Transverse colon (tissue), 4 donors: ENCODE measurements around the gene SERPINB11. TPM values are rescaled to one million over a fixed set of nuclear protein-coding genes. Genes with fewer than 3 reads are reported as not detected.
"Not testable (repeated sequence)": the region's sequence is repeated elsewhere in the genome, so short reads cannot be mapped to it uniquely, and the experiment has no call there.

Experiments
- DNase-seq: peaks from one replicate; pipeline ENCODE4 v3.0.0-alpha.2; 2019
- H3K27ac ChIP-seq, 4 donors: fragments of 200-600 bp; sonication (generic); 2 replicates each; pipeline ENCODE4 v1.5.1; 2016 to 2018; ENCODE audit warnings: inconsistent platforms in 4 of 4
- H3K27me3 ChIP-seq: fragments of 200-600 bp; sonication (generic); 2 replicates; pipeline ENCODE4 v1.5.1; 2017; ENCODE audit warnings: inconsistent platforms
- H3K36me3 ChIP-seq, 4 donors: fragments of 200-600 bp; sonication (generic); 2 replicates each; pipeline ENCODE4 v1.5.1; 2017 to 2019; ENCODE audit warnings: inconsistent platforms in 4 of 4
- H3K4me1 ChIP-seq, 4 donors: fragments of 200-600 bp; sonication (generic); 2 replicates each; pipeline ENCODE4 v1.5.1; 2017 to 2020; ENCODE audit warnings: inconsistent platforms in 4 of 4
- H3K4me3 ChIP-seq, 4 donors: fragments of 200-600 bp; sonication (generic); 1 replicate in 1 of 4; 2 replicates in 3 of 4; pipeline versions ENCODE4 v1.5.1 to v1.6.1; 2017 to 2019; ENCODE audit warnings: inconsistent platforms in 4 of 4
- H3K9me3 ChIP-seq, 2 donors: fragments of 200-600 bp; sonication (generic); 2 replicates each; pipeline ENCODE4 v1.5.1; 2017 to 2019; ENCODE audit warnings: inconsistent platforms in 2 of 2
- EP300 ChIP-seq: sonication (generic); formaldehyde crosslinking; IDR thresholded peaks from one replicate; pipeline ENCODE4 v1.6.1; 2017; ENCODE audit warnings: antibody characterized with exemption, low read depth
- POLR2A ChIP-seq: fragments of 450-650 bp; IDR thresholded peaks from one replicate; pipeline ENCODE4 v1.6.1; 2016; ENCODE audit warnings: antibody characterized with exemption, mild to moderate bottlenecking, moderate library complexity
- POLR2AphosphoS5 ChIP-seq, 3 donors: sonication (generic); formaldehyde crosslinking; IDR thresholded peaks; one replicate each; pipeline ENCODE4 v1.6.1; 2016; ENCODE audit warnings: antibody characterized with exemption in 3 of 3
- WGBS, 2 donors: methylation state at CpG; one replicate each; pipeline ENCODE4 v1.1.5; 2018; ENCODE audit warnings: low coverage in 1 of 2; 5-methylcytosine and 5-hydroxymethylcytosine counted together
- in situ Hi-C, 4 donors: fragments of 200-750 bp; cut with MboI; loops; one replicate each; pipeline versions ENCODE4 v1.15.0 to v1.15.1; 2017; ENCODE audit warnings: low sequenced_read_pairs in 3 of 4, low pct_ligation_motif_present in 1 of 4, low pct_unique_long_range_greater_than_20kb in 1 of 4
- intact Hi-C: fragments of 100-400 bp; cut with DNase I; formaldehyde crosslinking; loops from one replicate; pipeline ENCODE4 v1.15.1; 2023; ENCODE audit warnings: low total_unique reads
- total RNA-seq, 4 donors: library from RNA; depleted of rRNA; stranded (reverse); fragments of >200 nt; gene quantifications; one replicate each; pipeline ENCODE4 v1.1.0, GENCODE V29; 2016
- TF ChIP-seq, protein P1 (sequence below), 5 experiments: fragments of 200-600 bp in 3 of 5; fragments of 450-650 bp in 2 of 5; sonication (generic) in 3 of 5; IDR thresholded peaks; 1 replicate in 2 of 5; 2 replicates in 3 of 5; pipeline ENCODE4 v1.5.1; 2016 to 2017; ENCODE audit warnings: antibody characterized with exemption in 5 of 5, inconsistent platforms in 3 of 5, mild to moderate bottlenecking in 2 of 5, moderate library complexity in 1 of 5

SERPINB11 gene
- total RNA-seq, 4 donors from 2014 or later: not detected

DNA sequence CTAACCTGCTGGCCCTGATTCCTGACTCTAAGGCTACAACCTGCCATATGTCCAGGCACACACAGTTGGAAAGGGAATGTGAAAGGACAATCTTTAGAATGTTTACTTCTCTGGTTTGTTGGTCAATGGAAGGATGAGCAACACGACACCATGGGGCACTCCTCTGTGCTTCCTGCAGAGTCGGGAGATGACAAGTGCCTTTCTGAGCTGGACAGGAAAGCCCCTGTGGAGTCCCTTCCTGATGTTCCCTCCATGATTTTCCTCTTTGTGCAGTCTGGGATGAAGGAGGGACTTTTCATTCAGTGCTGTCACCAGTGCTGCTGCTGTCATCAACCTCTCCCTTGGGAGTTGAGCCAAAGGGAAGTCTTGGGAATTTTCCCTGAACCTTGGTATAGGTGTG lies 49.9 kb downstream of the SERPINB11 start:
- no peak for TF ChIP-seq POLR2AphosphoS5 (IDR thresholded peaks at IDR 0.05)
- TF ChIP-seq POLR2A: no peak
- TF ChIP-seq, protein P1, sequence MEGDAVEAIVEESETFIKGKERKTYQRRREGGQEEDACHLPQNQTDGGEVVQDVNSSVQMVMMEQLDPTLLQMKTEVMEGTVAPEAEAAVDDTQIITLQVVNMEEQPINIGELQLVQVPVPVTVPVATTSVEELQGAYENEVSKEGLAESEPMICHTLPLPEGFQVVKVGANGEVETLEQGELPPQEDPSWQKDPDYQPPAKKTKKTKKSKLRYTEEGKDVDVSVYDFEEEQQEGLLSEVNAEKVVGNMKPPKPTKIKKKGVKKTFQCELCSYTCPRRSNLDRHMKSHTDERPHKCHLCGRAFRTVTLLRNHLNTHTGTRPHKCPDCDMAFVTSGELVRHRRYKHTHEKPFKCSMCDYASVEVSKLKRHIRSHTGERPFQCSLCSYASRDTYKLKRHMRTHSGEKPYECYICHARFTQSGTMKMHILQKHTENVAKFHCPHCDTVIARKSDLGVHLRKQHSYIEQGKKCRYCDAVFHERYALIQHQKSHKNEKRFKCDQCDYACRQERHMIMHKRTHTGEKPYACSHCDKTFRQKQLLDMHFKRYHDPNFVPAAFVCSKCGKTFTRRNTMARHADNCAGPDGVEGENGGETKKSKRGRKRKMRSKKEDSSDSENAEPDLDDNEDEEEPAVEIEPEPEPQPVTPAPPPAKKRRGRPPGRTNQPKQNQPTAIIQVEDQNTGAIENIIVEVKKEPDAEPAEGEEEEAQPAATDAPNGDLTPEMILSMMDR (IDR thresholded peaks at IDR 0.05): no peak
- no peak for TF ChIP-seq EP300
- Histone ChIP-seq H3K9me3 (no peaks in the 10 kb centered on the region), H3K27me3 (no peaks in the 10 kb centered on the region), H3K27ac (no peak overlapping the region), H3K4me1 (no peaks in the 10 kb centered on the region), H3K36me3 (no peaks in the 10 kb centered on the region), H3K4me3 (no peak overlapping the region)
- 75% methylated on average over 2 of the region's 2 CpGs; no CpG with 5 or more reads in 1 of the 2 donors for WGBS, 2 donors
- intact Hi-C loops (no loop called here), in situ Hi-C loops (no loop called here)
- DNase-seq: no peak

DNA sequence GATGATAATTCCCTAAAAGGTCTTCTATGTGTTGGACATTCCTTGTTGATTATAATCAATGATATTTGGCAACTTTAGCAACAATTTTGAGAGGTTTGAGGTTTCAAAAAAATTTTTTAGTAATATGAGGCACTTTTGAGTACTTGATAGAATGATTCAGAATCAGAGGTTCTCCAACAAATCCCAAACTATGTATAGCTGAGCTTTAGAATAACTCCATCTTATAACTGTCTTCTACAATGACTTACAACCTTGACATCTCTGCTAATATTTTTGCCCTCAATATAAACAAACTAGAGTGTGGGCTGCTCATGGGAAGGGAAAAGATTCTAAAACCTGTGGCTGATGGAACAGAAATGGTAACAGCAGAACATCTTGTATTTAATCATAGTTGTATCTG lies 50.9 kb downstream of the SERPINB11 start:
- Histone ChIP-seq H3K4me3 (no peak overlapping the region), H3K27me3 (no peaks in the 10 kb centered on the region), H3K36me3 (no peaks in the 10 kb centered on the region), H3K9me3 (no peaks in the 10 kb centered on the region), H3K4me1 (no peaks in the 10 kb centered on the region), H3K27ac (no peak overlapping the region)
- DNase-seq: no peak
- intact Hi-C loops (no loop called here), in situ Hi-C loops (no loop called here)
- TF ChIP-seq POLR2A (no peak), POLR2AphosphoS5 (IDR thresholded peaks at IDR 0.05) (no peak), EP300 (no peak)
- TF ChIP-seq, protein P1 (IDR thresholded peaks at IDR 0.05): no peak

DNA sequence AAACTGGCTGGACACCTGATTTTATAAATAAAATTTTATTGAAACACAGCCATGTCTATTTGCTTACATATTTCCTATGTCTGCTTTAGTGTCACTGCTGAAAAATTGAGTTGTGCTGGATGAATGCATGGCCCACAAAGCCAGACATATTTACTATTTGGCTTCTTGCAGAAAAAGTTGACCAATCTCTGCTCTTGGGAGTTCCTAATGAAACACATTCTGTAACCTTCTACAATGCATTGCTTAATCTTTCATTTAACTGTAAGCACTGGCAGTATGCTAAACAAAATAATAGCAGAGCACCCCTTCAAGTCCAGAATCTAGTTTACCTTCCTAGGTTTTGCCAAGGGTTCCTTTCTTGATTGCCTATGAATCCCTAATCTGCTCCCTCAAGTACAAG lies 54.8 kb downstream of the SERPINB11 start:
- TF ChIP-seq, protein P1 (IDR thresholded peaks at IDR 0.05): no peak
- TF ChIP-seq POLR2A (no peak), POLR2AphosphoS5 (IDR thresholded peaks at IDR 0.05) (no peak), EP300 (no peak)
- in situ Hi-C loops: no loop called here
- no peak overlapping the region for H3K4me3 ChIP-seq
- H3K27me3 ChIP-seq: no peaks in the 10 kb centered on the region
- no peak overlapping the region for H3K27ac ChIP-seq
- DNase-seq: no peak
- H3K9me3 ChIP-seq: peaks cover 7 to 8% of the 10 kb centered on the region in 2 donors
- H3K4me1 ChIP-seq: no peaks in the 10 kb centered on the region
- no peaks in the 10 kb centered on the region for H3K36me3 ChIP-seq
- intact Hi-C loops: no loop called here

DNA sequence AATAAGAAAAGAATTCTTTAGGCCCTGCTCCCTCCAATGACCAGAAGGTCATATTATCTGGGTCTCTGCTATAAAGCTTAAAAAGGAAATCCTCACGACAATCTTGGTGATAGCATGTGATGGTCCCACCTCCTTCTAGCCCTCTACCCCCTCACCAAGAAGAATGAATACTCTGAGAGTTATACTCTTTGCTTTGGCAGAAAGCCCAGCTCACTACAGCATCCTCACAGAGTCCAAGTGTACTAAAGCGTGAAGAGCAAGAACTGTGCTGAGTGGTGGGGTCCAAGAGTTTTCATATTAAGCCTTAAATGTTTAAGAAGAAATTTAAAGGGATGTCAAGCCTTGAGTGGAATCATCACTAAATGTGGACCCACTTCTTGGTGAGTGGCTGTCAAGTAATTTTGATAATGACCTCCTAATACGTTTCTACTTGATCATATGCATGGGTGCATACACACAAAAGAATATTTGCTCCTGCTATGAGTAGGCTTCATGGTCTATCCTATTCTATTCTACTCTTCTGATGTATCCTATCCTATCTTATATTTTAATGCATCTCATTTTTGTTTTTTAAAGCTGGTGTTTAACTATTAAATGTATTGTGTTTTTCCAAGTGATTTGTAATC lies 56.0 kb downstream of the SERPINB11 start:
- no peak for TF ChIP-seq EP300
- TF ChIP-seq, protein P1 (IDR thresholded peaks at IDR 0.05): no peak
- no peak for TF ChIP-seq POLR2A
- TF ChIP-seq POLR2AphosphoS5 (IDR thresholded peaks at IDR 0.05): no peak
- Histone ChIP-seq H3K9me3 (peaks cover 7 to 8% of the 10 kb centered on the region in 2 donors), H3K27ac (no peak overlapping the region), H3K4me3 (no peak overlapping the region), H3K36me3 (no peaks in the 10 kb centered on the region), H3K27me3 (no peaks in the 10 kb centered on the region), H3K4me1 (no peaks in the 10 kb centered on the region)
- no peak for DNase-seq
- WGBS, 2 donors: 67% methylated on average over 3 of the region's 3 CpGs
- in situ Hi-C loops (no loop called here), intact Hi-C loops (no loop called here)

DNA sequence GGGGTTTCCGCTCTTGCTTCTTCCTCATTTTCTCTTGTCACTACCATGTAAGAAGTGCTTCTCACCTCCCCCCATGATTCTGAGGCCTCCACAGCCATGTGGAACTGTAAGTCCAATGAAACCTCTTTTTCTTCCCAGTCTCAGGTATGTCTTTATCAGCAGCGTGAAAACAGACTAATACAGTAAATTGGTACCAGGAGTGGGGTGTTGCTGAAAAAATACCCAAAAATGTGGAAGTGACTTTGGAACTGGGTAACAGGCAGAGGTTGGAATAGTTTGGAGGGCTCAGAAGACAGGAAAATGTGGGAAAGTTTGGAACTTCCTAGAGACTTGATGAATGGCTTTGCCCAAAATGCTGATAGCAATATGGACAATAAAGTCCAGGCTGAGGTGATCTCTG lies 57.0 kb downstream of the SERPINB11 start:
- in situ Hi-C loops, H3K27me3 ChIP-seq, H3K27ac ChIP-seq: not testable (repeated sequence)

More for the DNA sequence above, 57.0 kb downstream of the SERPINB11 start:
- H3K4me3 ChIP-seq, DNase-seq, intact Hi-C loops, H3K9me3 ChIP-seq, H3K36me3 ChIP-seq, H3K4me1 ChIP-seq: not testable (repeated sequence)
- 87 to 100% methylated on average over 1 to 2 of the region's 2 CpGs for WGBS, 2 donors
